HEK293 (cell line): ENCODE measurements around the gene TSHZ3.

ENCODE experiments used
- CTCF ChIA-PET: fragments of 350-600 bp; formaldehyde crosslinking; extraction: SDS; loops from one replicate; lab custom pipeline; 2021; ENCODE audit warnings: antibody characterized with exemption; lab: Yijun Ruan, JAX
- POLR2A ChIA-PET: fragments of 300-600 bp; formaldehyde crosslinking; extraction: SDS; loops from one replicate; lab custom pipeline; 2020; ENCODE audit warnings: antibody characterized with exemption, inconsistent platforms; lab: Yijun Ruan, JAX
- H3K27ac ChIP-seq: fragments of 200-500 bp; sonication (Bioruptor generic); 2 replicates; pipeline ENCODE4 v1.5.1; 2014; ENCODE audit warnings: low read depth, low read length, control low read depth, inconsistent platforms; ENCODE audit errors: extremely low read depth
- H3K36me3 ChIP-seq, 2 experiments: fragments of 200-500 bp in 1 of 2; sonication (Bioruptor generic) in 1 of 2; 1 replicate in 1 of 2; 2 replicates in 1 of 2; pipeline ENCODE4 v1.5.1; 2014 to 2017; ENCODE audit warnings: inconsistent platforms in 2 of 2, low read length in 2 of 2; ENCODE audit not compliant: control insufficient read depth in 2 of 2, insufficient read depth in 1 of 2
- H3K4me1 ChIP-seq: fragments of 200-500 bp; sonication (Bioruptor generic); 2 replicates; pipeline ENCODE4 v1.5.1; 2014; ENCODE audit warnings: mild to moderate bottlenecking, low read length, inconsistent platforms; ENCODE audit not compliant: control insufficient read depth, insufficient read depth
- H3K4me3 ChIP-seq: 2 replicates; pipeline ENCODE4 v1.5.1; 2011; ENCODE audit warnings: low read depth, mild to moderate bottlenecking, control low read depth, low read length, moderate library complexity
- H3K9me3 ChIP-seq: fragments of 200-500 bp; sonication (Bioruptor generic); 2 replicates; pipeline ENCODE4 v1.5.1; 2014; ENCODE audit warnings: low read depth, low read length, inconsistent platforms; ENCODE audit not compliant: control insufficient read depth, insufficient read depth
- BCL6B ChIP-seq: fragments of 450-650 bp; formaldehyde crosslinking; IDR thresholded peaks from 2 replicates; pipeline ENCODE4 v1.5.1; 2017; ENCODE audit warnings: missing biosample characterization, missing genetic modification characterization
- GLI4 ChIP-seq: fragments of 450-650 bp; formaldehyde crosslinking; IDR thresholded peaks from 2 replicates; pipeline ENCODE4 v1.5.1; 2016; ENCODE audit warnings: missing biosample characterization, missing genetic modification characterization
- HOXD13 ChIP-seq: sonication (generic); formaldehyde crosslinking; IDR thresholded peaks from 2 replicates; pipeline ENCODE4 v1.8.0; 2022; ENCODE audit warnings: missing genetic modification reagents, borderline replicate concordance
- KLF1 ChIP-seq: fragments of 450-650 bp; formaldehyde crosslinking; IDR thresholded peaks from 2 replicates; pipeline ENCODE4 v1.5.1; 2016; ENCODE audit warnings: missing biosample characterization, missing genetic modification characterization
- PRDM10 ChIP-seq: fragments of 450-650 bp; formaldehyde crosslinking; IDR thresholded peaks from 2 replicates; pipeline ENCODE4 v1.5.1; 2016; ENCODE audit warnings: missing biosample characterization, missing genetic modification characterization
- SP7 ChIP-seq: fragments of 450-650 bp; formaldehyde crosslinking; IDR thresholded peaks from 2 replicates; pipeline ENCODE4 v1.5.1; 2016; ENCODE audit warnings: missing biosample characterization, missing genetic modification characterization
- TCF7L2 ChIP-seq: IDR thresholded peaks from 2 replicates; pipeline ENCODE4 v1.6.1; 2011; ENCODE audit warnings: low read depth, mild to moderate bottlenecking, inconsistent platforms, low read length, moderate library complexity, borderline replicate concordance
- TRIM28 ChIP-seq: IDR thresholded peaks from 2 replicates; pipeline ENCODE4 v1.6.1; 2011; ENCODE audit warnings: low read length, control low read depth, borderline replicate concordance
- WT1 ChIP-seq: fragments of 450-650 bp; formaldehyde crosslinking; IDR thresholded peaks from 2 replicates; pipeline ENCODE4 v1.5.1; 2016; ENCODE audit warnings: missing biosample characterization, missing genetic modification characterization
- ZBTB11 ChIP-seq: fragments of 450-650 bp; formaldehyde crosslinking; conservative IDR thresholded peaks from 2 replicates; pipeline ENCODE4 v1.5.1; 2016; ENCODE audit warnings: low read depth, missing biosample characterization, missing genetic modification characterization
- ZBTB21 ChIP-seq: fragments of 450-650 bp; formaldehyde crosslinking; IDR thresholded peaks from 2 replicates; pipeline ENCODE4 v1.5.1; 2017; ENCODE audit warnings: missing biosample characterization, missing genetic modification characterization
- ZNF211 ChIP-seq: fragments of 450-650 bp; formaldehyde crosslinking; IDR thresholded peaks from 2 replicates; pipeline ENCODE4 v1.5.1; 2016; ENCODE audit warnings: low read depth, missing biosample characterization, missing genetic modification characterization
- ZNF221 ChIP-seq: fragments of 450-650 bp; formaldehyde crosslinking; IDR thresholded peaks from 2 replicates; pipeline ENCODE4 v1.5.1; 2017; ENCODE audit warnings: missing biosample characterization, missing genetic modification characterization, borderline replicate concordance
- ZNF23 ChIP-seq: fragments of 450-650 bp; formaldehyde crosslinking; IDR thresholded peaks from 2 replicates; pipeline ENCODE4 v1.5.1; 2016; ENCODE audit warnings: missing biosample characterization, missing genetic modification characterization, borderline replicate concordance
- ZNF239 ChIP-seq: fragments of 450-650 bp; formaldehyde crosslinking; IDR thresholded peaks from 2 replicates; pipeline ENCODE4 v1.5.1; 2016; ENCODE audit warnings: missing biosample characterization, missing genetic modification characterization
- ZNF341 ChIP-seq: fragments of 450-650 bp; formaldehyde crosslinking; IDR thresholded peaks from 2 replicates; pipeline ENCODE4; 2016; ENCODE audit warnings: low read depth, missing biosample characterization, missing genetic modification characterization
- ZNF398 ChIP-seq: fragments of 450-650 bp; formaldehyde crosslinking; IDR thresholded peaks from 2 replicates; pipeline ENCODE4 v1.5.1; 2017; ENCODE audit warnings: missing biosample characterization, missing genetic modification characterization
- ZNF549 ChIP-seq: fragments of 450-650 bp; IDR thresholded peaks from 2 replicates; pipeline ENCODE4 v1.5.1; 2018; ENCODE audit warnings: missing biosample characterization, missing genetic modification characterization, mild to moderate bottlenecking, inconsistent platforms, moderate library complexity
- ZNF645 ChIP-seq: fragments of 450-650 bp; formaldehyde crosslinking; IDR thresholded peaks from 2 replicates; pipeline ENCODE4; 2016; ENCODE audit warnings: missing biosample characterization, missing genetic modification characterization
- ZNF654 ChIP-seq: fragments of 450-650 bp; formaldehyde crosslinking; IDR thresholded peaks from 2 replicates; pipeline ENCODE4 v1.5.1; 2016; ENCODE audit warnings: low read depth, missing biosample characterization, missing genetic modification characterization
- ZNF707 ChIP-seq: fragments of 450-650 bp; formaldehyde crosslinking; IDR thresholded peaks from 2 replicates; pipeline ENCODE4 v1.5.1; 2016; ENCODE audit warnings: missing biosample characterization, missing genetic modification characterization
- ZNF777 ChIP-seq: fragments of 450-650 bp; formaldehyde crosslinking; IDR thresholded peaks from 2 replicates; pipeline ENCODE4 v1.5.1; 2017; ENCODE audit warnings: missing biosample characterization, missing genetic modification characterization, borderline replicate concordance
- ZNF830 ChIP-seq: fragments of 450-650 bp; IDR thresholded peaks from 2 replicates; pipeline ENCODE4 v1.5.0; 2018; ENCODE audit warnings: missing biosample characterization, missing genetic modification characterization, low read depth, mild to moderate bottlenecking, moderate library complexity

Gene TSHZ3

GRCh38 chr19:31317093-31317492 lies 32.1 kb downstream of the TSHZ3 start:
- H3K4me3 ChIP-seq, result no peak overlapping the region
- TF ChIP-seq ZNF23, result no peak
- TF ChIP-seq ZNF341 (tag by site-specific recombination), result no peak
- no peak for TF ChIP-seq ZNF645 (tag by site-specific recombination)
- no peak for TF ChIP-seq ZNF777 (tag by site-specific recombination)
- TF ChIP-seq ZNF830, result no peak
- TF ChIP-seq ZNF549 (tag by site-specific recombination), result no peak
- no peak for TF ChIP-seq ZNF211 (tag by site-specific recombination)
- TF ChIP-seq ZBTB21, result no peak
- no peak for TF ChIP-seq SP7 (tag by site-specific recombination)
- no peak for TF ChIP-seq ZNF654 (tag by site-specific recombination)
- TF ChIP-seq BCL6B (tag by site-specific recombination), result no peak
- no peak for TF ChIP-seq WT1 (tag by site-specific recombination)
- H3K36me3 ChIP-seq, result peaks cover 2 to 3% of the 10 kb centered on the region in 2 experiments; a peak in 2 of 3 replicates
- ChIA-PET CTCF (interaction anchor here (0.5 to 1.1 kb wide), 2 partner anchors 517 to 634 kb away, joined by 3 read pairs; no protein-coding TSS in a partner anchor), POLR2A (interaction anchor here (0.7 kb wide), 1 partner anchor 650 kb away, joined by 3 read pairs; no protein-coding TSS in a partner anchor)
- no peaks in the 10 kb centered on the region; the same call in 1 of the 2 replicates for H3K9me3 ChIP-seq
- peaks cover 48% of the 10 kb centered on the region for H3K4me1 ChIP-seq
- no peak overlapping the region for H3K27ac ChIP-seq

- ChIA-PET CTCF (interaction anchor here (0.5 to 1.6 kb wide), 4 partner anchors 10 to 911 kb away, joined by 3 to 6 read pairs (median 4); no protein-coding TSS in a partner anchor), POLR2A (no interaction called here)
- H3K4me1 ChIP-seq, result peaks cover 50% of the 10 kb centered on the region
- peaks cover 0 to 3% of the 10 kb centered on the region in 2 experiments; a peak in 1 of 3 replicates for H3K36me3 ChIP-seq
- no peak overlapping the region for H3K4me3 ChIP-seq
- H3K27ac ChIP-seq, result peak overlapping the region; percentile 50
- H3K9me3 ChIP-seq, result no peaks in the 10 kb centered on the region; the same call in 1 of the 2 replicates
- TF ChIP-seq TRIM28 (peak; percentile 53; the same call in 1 of the 2 replicates), ZBTB11 (tag by site-specific recombination) (0 out of 2 replicates have a peak, but pooled peaks have one; percentile 43), KLF1 (tag by site-specific recombination) (no peak), ZNF239 (no peak), PRDM10 (tag by site-specific recombination) (peak; percentile 59), ZNF221 (tag by site-specific recombination) (no peak), GLI4 (no peak), TCF7L2 (no peak), ZNF398 (peak; percentile 25; the same call in 1 of the 2 replicates), HOXD13 (no peak), ZNF707 (tag by site-specific recombination) (no peak)
Observed at GRCh38 chr19:31316201-31316951, 32.9 kb downstream of the TSHZ3 start.
